DMS 273 treated with DMSO at 0.1 percent for 48 hours (cell line): ENCODE data around the gene GJC2.

ENCODE experiments used
- DNase-seq: peaks from one replicate; lab custom pipeline; 2025; lab: John Stamatoyannopoulos, UW

The GJC2 gene

DNA sequence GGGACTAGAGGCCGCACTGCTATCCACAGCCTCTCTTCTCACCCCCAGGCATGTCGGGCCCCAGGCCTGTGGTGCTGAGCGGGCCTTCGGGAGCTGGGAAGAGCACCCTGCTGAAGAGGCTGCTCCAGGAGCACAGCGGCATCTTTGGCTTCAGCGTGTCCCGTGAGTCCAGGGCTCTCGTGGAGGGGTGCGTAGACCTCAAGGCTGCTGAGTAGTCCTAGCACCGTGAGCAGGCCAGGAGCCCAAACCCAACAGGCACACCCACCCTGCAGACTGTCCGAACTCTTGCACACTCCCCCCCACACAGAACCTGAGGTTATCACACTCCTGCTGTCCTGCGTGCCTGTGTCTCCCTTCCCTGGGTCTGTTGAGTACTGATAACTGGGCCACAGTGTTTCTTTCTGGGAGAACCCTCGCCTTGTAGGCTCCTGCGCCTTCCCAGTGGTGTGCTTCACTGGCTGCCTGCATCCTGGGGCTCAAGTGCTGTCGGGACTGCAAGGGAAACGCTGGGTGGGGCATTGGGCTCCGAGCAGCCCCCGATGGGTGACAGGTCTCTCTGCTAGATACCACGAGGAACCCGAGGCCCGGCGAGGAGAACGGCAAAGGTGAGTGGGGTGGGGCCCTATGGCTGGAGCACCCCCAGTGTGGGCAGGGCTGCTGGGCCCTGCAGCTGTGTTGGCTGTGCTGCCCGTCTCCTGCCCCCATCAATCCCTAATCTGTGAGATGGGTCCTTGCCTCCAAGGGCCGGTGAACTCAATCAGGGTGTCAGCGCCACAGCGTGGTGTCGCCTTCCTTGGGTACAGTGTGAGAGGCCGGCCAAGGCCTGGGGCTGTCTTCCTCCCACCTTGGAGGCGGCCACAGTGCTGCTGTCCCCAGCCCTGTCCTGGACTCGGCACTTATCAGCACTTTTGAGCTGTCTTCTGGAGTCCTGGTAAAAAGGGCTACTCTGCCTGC lies 4.0 kb upstream of the GJC2 start:
- no peak for DNase-seq

DNA sequence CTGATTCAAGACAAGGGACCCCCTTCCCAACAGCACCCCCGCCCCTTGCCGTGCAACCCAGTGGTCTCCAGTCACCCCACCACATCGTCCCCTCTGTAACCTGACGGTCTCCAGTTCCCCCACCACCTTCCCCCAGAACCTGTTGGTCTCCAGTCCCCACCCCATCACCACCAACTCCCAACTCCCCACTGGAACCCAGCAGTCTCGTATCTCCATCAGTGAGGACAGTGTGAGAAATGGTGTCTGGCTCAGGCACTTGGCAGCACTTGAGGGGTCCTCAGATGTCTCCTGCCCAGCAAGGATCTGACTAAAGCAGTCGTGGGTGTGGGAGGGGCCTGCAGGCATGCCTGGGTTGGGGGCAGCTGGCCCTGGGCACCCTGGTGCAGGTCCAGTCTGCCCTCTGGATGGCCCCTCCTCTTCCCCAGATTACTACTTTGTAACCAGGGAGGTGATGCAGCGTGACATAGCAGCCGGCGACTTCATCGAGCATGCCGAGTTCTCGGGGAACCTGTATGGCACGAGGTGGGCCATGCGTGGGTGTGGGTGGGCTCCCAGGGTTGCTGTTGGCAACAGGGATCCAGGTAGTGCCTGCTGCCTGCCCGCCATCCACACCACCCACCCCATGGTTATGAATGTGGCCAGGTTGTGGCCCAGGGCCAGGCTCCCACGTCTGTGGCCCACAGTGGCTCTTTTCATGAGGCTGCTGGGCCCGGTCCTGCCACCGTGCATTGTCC lies 3.1 kb upstream of the GJC2 start:
- no peak for DNase-seq

DNA sequence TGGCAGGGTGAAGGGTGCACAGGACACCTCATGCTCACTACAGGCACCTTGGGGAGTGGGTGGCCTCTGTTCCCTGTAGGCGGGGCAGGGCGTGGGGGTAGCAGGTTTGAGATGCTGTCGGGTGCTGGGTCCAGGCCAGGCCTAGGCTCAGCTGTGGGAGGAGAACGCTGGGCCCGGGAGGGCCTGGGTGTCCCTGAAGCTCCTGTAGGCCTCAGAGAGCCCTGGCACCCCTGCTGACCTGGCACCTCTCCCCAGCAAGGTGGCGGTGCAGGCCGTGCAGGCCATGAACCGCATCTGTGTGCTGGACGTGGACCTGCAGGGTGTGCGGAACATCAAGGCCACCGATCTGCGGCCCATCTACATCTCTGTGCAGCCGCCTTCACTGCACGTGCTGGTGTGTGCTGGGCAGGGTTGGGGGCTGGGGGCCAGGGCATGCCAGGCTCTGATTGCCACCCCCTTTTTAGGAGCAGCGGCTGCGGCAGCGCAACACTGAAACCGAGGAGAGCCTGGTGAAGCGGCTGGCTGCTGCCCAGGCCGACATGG lies 2.5 kb upstream of the GJC2 start:
- DNase-seq, result no peak

DNA sequence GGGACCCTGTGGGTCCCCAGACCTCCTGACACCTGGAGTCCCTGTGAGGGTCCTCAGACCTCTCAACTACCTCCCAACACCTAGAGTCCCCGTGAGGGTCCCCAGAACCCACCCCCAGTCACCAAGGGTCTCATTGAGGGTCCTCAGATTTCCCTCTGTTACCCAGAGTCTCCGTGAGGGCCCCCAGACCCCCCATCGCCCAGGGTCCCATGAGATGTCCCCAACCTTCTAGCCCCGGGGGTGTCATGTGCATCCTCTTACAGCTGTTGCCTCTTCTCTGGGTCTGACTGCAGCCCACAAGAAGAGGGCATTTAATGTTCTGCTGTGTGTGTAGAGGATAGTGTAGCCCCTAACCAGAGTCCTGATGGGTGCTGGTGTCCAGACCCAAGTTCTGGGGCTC lies 2.0 kb upstream of the GJC2 start:
- DNase-seq, result no peak

DNA sequence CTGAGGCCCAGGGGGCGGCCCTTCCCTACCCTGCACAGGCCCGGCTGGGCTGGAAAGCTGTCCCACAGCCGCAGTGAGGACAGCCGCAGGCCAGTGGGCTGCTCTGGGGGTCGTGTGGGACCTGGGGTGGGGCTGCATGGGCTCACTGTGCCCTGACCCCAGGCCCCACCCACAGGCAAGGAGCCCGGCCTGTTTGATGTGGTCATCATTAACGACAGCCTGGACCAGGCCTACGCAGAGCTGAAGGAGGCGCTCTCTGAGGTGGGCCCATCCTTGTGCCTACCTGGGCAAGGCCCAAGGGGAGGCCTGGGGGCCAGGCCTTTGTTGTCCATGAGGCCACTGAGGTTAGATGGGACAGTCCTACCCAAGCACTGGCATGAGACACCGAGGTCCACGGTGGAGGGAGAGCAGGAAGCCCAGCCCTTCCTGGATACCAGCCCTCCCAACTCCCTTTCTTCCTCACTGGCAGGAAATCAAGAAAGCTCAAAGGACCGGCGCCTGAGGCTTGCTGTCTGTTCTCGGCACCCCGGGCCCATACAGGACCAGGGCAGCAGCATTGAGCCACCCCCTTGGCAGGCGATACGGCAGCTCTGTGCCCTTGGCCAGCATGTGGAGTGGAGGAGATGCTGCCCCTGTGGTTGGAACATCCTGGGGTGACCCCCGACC lies 1.4 kb upstream of the GJC2 start:
- no peak for DNase-seq

DNA sequence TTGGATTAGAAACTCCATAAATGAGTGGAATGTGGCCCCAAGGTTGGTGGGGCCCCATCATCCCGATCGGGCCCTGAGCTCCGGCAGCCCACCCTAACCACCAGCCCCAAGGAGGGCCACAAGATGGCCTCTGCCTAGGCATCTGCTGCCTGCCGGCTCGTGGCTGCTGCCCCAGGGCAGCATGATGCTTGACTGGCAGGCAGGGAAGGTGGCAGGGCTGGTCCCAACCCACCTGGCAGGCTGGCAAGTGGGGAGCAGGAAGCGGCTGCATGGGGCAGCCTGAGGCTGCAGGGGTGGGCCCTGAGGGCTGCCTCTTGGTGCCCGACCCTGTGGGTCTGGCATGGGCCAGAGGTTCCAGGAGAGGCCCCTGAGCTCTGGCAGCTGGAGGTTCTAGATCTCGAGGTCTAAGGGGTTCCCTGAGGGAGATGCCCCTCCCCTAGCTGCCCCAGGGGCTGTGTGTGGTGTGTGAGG lies 760 bp upstream of the GJC2 start:
- DNase-seq, result no peak

DNA sequence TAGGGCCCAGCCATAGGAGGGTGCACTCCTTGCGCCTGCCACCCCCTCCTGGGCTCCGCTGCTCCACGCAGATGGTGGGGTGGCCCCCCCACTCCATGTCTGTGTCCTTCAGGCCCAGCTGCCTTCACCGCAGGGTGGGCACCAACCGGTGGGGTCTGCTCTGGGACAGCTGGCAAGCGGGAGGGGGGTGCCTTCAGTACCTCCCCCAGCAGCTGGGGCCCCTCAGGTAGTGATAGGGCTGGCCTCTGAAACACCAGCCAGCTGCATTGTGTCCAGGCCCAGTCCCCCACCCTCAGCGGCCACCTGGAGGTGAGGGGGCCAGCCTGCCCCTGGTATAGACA lies 360 bp downstream of the GJC2 start:
- no peak for DNase-seq

DNA sequence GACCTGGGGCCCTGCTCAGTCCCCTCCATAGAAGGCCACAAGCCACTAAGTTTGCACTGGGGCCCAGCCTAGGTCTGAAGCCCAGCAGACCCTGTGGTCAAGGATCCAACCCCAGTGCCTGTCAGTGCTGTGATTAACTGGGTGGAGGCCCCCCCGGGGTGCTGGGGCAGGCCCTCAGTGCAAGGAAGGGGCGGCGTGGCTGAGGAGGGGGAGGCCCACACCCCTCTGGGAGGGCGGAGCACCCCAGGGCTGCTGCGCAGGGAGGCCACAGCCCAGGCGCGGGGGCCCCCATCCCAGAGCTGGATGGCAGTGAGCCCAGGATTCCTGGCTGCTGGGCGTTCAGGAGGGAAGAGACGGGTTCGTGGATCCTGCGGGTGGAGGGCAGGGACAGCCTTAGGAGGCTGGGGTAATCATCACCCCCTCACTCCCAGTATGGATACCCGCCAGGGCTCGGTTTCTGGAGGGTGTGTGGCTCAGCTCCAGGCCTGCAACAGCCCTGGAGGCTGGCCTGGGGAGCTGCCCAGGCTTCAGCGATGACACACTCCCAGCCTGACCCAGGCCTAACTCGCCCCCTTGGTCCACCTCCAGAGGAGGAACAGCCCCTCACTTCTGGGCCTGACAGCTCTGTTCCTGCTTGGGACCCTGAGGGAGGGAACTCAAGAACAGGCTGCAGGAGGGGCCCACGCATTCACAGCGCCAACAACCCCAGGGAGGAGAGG lies 890 bp downstream of the GJC2 start:
- no peak for DNase-seq

DNA sequence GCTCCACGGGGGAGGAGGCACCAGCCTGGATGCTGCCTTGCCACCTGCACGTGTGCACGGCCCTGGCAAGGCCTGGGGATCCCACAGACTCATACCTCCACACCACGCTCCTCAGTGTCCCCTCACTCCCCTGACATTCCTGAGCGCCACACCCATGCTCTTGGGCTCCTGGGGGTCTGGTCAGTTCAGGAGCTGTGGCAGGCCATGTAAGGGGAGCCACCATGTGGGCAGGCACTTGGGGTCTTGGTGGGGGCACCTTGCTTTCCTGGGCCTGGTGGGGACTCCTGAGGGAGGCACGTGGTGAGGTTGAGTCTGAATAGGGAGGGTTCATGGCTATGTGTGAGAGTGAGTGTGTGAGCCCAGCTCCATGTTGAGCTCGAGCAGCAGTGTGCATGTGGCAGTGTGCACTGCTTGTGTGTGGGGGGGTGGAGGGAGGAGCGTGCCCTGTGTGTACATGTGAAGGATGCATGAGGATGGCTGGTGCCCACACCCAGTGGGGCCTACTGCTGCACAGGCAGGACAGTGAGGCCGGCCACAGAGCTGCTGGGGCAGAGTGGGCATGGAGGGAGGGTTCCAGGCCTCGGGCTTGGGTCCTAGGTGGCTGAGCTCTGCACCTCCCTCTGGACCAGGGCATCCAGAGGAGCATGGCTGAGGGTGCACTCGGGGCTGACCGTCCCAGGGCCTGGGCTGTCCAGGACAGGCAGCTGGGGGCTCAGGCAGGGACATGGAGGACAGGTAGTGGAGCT lies 1.6 kb downstream of the GJC2 start:
- no peak for DNase-seq

DNA sequence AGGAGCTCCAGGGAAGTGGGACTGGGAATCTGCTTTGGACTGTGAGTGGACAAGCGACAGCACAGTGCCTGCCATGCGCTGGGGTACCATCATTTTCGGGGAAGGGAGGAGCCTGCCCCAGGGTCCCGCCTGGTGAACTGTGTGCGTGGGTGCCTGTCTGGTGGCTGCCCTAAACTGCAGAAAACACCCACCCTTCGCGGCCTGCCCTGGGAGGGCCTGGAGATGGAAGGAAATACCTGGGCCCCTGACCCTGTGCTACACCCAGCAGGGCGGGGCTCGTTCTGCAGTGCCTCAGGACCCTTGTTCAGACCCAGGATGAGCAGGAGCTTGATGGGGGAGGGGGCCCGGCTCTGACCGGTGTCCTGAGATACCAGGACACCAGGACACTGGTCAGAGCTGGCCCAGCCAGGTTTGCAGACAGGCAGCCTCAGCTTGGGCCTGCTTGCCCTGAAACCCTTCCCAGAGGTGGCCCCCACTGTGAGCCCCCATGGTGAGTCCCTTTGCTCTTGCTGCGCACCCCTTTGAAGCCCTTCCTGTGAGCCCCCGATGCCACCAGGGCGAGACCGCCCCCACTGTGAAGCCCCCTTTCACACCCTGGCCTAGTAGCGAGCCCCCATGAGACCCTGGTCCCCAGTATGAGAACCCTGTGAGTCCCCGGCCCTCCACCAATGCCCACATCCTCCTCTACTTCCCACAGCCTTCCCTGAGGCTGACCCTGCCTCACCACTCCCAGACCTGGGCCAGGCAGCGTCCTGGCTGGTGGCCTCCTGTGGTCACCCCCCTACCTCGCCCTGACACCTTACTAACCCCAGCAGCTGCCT lies 2.6 kb downstream of the GJC2 start:
- DNase-seq, result no peak

DNA sequence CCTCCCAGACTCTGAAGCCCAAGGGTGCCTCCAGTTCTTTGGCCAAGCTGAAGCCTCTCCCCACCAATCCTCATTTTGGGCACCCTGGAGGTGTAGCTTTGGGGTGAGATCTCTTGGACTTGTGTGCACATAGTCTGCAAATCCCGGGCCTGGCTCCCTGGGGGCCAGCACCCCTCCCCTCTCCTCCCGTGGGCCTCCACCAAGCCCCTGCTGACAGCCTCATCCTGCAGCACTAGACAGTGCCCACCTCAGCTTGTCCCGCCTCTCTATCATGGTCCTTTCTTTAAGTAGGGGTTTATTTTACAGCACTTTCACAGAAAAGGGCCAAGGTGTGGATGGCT lies 3.2 kb downstream of the GJC2 start:
- DNase-seq, result no peak

DNA sequence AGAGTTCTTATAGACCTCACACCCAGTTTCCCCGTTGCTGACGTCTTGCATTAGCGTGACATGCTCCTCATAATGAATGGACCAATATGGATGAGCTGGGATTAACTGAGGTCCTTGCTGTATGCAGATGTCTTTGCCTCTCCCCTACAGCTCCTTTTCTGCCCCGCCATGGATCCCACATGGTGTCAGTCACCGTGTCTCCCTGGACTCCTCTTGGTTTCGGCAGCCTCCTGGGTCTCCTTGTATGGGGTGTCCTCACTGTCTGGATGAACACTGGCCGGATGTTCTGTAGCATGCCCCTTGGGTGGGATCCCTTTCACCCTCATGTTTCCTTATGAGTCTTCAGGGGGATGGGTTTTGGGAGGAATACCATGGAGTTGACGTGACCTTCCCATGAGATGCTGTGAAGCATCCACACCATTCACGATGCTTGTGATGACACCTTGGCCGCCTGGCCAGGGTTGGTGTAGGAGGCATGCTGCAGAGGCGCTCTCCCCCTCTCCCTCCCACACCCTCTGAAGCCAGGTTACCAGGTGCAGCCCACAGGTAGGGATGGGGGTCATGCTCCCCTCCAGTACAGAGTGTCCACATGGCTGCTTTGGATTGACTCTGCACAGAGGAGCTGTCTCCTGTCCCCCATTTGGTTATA lies 4.4 kb downstream of the GJC2 start:
- DNase-seq, result no peak

DNA sequence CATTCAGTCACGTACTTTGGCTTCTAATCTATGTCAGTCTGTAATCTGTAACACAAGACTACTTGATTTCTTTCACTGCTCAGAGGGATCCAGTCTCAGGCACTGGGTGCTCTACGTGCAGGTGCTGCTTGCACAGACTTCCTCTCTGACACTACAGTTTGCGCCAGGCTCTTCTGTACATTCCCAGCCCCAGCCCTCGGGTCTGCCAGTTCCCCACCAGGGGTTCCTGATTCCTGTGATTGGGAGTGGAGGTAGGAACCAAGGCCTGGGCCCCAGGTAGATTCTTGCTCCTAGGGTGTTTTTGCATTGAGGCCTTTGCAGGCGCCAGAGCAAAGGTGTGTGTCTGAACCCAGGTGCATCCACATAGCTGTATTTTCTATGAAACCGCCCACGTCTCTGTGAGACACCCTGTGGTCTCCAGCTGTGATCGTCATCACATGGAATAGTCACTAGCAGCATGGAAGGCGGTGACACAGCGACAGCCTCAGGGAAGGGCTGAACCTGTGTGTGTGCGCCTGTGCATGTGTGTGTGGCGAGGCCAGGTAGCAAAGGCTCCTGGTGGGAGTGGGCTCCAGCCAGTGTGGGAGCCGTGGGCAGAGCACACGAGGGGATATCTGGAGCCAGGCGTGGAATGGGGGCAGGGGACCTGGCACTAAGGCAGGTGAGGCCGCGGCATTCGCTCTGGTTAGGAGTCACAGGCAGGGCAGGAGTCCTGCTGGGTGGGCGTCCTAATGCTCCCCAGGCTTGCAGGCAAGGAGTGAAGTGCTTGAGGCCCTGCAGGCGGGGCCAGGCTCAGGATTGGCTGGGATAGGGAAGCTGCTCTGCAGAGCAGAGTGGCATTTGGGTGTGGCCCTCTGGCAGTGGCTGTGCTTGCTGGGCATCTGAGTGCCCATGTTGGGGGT lies 5.2 kb downstream of the GJC2 start:
- no peak for DNase-seq

DNA sequence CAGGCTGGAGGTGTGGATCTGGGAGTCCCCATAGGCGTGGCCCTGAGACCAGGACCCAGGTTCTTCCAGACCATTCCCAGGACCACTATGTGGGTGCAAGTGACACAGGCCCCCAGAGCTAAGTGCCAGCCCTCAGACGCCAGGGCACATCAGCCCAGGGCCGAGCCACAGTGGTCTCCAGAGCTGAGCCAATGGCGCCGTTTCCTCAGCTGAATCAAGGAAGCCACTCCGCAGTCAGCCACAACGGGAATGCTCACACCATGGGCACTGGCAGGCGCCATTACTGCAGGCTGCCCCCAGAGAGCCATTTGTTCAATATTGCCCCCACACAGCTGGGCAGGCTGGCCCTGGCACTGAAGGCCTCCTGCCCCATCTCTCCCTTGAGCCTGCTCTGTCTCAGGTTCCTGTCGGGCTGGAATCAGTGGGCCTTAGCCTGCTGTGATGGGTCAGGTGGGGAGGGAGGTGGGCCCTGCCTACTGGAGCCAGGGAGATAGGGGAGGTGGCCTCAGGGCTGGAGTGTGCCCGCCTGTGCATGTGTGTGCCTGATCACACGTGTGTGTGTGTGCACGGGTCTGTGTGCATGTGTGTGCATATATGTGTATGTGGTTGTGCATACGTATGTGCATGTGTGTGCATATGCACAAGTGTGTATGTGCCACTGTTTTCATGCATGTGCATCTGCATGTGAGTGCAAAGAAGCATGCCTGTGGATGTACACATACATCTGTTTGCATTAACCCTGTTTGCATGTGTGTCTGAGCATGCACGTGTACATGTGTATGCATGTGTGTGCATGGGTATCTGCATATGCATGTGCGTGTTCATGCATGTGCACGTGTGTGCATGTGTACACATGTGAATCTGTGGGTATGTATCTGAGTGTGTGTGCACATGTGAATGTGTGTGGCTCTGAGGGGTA lies 6.1 kb downstream of the GJC2 start:
- DNase-seq, result no peak

DNA sequence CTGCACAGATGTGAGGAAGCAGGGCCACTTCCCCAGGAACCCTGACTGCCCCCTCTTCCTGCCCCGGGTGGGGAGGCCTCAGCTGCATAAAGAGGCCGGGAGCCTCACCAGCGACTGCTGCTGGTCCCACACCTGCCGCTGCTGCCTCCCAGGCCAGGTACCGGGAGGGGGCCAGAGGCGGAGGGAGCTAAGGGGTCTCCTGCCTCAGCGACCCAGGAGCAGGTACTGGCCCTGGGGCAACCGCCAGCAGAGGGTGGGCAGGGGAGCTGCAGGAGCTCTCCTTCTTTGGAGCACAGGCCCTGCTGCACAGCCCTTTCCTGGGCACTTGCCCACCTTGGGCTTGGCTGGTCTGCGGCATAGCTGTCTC lies 6.8 kb downstream of the GJC2 start:
- DNase-seq, result no peak

DNA sequence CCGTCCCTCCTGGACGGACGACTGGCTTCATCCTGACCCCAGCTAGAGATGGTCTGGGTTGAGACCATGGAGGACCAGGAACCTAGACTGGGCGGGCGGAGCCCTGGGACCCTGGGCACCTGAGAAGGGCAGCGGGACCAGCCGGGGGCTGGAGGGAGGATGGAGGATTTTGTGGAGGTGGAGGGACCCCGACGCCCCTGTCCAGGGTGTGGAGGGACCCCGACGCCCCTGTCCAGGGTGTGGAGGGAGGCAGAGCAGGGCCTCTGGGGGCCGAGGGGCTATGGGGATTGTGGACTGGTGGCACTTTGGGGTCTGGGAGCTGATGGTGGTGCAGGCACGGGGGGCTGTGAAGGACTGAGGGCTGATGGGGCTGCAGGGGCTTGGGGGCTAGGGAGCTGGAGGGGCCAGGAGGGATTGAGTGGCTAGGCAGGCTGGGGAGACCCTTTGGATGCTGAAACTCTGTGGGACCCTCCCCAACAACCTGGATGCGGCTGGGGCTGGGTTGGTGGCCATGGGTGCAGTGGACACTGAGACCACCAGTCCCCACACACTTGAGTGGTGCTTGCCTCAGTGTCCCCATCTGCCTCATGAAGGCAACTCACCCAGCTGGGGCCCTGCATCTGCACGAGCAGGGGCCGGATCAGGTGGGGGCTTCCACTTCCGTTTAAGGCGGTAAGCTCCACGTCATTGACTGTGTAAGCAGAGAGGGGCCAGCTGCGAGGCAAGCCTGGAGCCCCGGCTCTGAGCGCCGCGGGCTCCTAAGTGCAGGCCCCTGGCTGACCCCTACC lies 7.4 kb downstream of the GJC2 start:
- DNase-seq, result no peak

DNA sequence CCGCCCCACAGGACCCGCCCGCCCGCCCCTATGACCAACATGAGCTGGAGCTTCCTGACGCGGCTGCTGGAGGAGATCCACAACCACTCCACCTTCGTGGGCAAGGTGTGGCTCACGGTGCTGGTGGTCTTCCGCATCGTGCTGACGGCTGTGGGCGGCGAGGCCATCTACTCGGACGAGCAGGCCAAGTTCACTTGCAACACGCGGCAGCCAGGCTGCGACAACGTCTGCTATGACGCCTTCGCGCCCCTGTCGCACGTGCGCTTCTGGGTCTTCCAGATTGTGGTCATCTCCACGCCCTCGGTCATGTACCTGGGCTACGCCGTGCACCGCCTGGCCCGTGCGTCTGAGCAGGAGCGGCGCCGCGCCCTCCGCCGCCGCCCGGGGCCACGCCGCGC lies 8.0 kb downstream of the GJC2 start:
- DNase-seq, result no peak
